Peyer's patch (tissue), 4 donors: ENCODE data around the gene PHETA1.

Experiments used
- POLR2A ChIP-seq, 2 donors: fragments of 450-650 bp; IDR thresholded peaks; one replicate each; pipeline ENCODE4 v1.5.1; 2017; ENCODE audit warnings: antibody characterized with exemption in 2 of 2, mild to moderate bottlenecking in 2 of 2, moderate library complexity in 2 of 2
- TF ChIP-seq, protein P1 (sequence below), 6 experiments: fragments of 450-650 bp in 4 of 6; fragments of 200-600 bp in 2 of 6; sonication (generic) in 1 of 6; IDR thresholded peaks; one replicate each; pipeline ENCODE4 v1.5.1; 2017 to 2019; ENCODE audit warnings: antibody characterized with exemption in 6 of 6, mild to moderate bottlenecking in 3 of 6, moderate library complexity in 1 of 6

DNA sequence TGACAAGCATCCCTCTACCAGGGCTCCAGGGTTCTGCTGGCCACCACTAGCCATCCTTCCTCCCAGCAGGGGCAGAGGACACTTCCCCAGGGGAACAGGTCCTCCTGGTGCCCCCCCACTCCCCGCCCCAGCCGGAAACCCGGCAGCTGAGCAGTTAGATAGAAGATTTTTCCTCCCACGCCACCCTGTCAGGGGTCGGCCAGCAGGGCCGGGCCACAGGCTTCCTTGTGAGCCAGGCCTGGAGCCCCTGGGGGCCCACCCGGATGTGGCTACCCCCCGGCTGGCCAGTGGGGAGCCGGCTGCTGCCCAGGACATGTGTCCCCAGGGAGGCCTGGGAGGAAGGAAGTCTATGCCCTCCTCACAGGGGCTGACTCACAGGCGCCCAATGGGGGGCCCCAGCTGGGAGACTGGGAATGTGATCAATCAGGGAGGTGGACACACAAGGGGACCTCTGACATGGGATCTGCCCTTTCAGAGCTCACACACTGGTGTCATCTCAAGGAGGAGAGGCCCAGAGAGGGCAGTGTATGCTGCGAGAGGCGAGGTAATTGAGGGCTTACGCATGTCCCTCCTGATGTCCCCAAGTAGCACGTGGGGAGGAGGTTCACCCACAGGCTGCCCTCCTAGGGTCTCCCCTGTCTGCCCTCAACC is 41.0 kb upstream of the PHETA1 start:
- TF ChIP-seq, protein P1, sequence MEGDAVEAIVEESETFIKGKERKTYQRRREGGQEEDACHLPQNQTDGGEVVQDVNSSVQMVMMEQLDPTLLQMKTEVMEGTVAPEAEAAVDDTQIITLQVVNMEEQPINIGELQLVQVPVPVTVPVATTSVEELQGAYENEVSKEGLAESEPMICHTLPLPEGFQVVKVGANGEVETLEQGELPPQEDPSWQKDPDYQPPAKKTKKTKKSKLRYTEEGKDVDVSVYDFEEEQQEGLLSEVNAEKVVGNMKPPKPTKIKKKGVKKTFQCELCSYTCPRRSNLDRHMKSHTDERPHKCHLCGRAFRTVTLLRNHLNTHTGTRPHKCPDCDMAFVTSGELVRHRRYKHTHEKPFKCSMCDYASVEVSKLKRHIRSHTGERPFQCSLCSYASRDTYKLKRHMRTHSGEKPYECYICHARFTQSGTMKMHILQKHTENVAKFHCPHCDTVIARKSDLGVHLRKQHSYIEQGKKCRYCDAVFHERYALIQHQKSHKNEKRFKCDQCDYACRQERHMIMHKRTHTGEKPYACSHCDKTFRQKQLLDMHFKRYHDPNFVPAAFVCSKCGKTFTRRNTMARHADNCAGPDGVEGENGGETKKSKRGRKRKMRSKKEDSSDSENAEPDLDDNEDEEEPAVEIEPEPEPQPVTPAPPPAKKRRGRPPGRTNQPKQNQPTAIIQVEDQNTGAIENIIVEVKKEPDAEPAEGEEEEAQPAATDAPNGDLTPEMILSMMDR (IDR thresholded peaks at IDR 0.05), result no peak
- no peak for TF ChIP-seq POLR2A (IDR thresholded peaks at IDR 0.05)
